Parathyroid adenoma (tissue), 2 donors: ENCODE data around the gene MYH6.
"Not testable (repeated sequence)": the region's sequence is repeated elsewhere in the genome, so short reads cannot be mapped to it uniquely, and the experiment has no call there.

Source experiments
- H2AFZ ChIP-seq: fragments of 300-600 bp; sonication (generic); one replicate; pipeline ENCODE4 v1.7.0; 2017; ENCODE audit warnings: antibody characterized with exemption, mild to moderate bottlenecking
- H3K27ac ChIP-seq: fragments of 300-600 bp; sonication (generic); one replicate; pipeline ENCODE4 v1.7.0; 2017
- H3K27me3 ChIP-seq: fragments of 300-600 bp; sonication (generic); one replicate; pipeline ENCODE4 v1.7.0; 2017; ENCODE audit warnings: low read length; ENCODE audit not compliant: control insufficient read depth, insufficient read depth
- H3K36me3 ChIP-seq: fragments of 300-600 bp; sonication (generic); one replicate; pipeline ENCODE4 v1.7.0; 2017; ENCODE audit warnings: low read length; ENCODE audit not compliant: control insufficient read depth, insufficient read depth
- H3K4me1 ChIP-seq: fragments of 300-600 bp; sonication (generic); one replicate; pipeline ENCODE4 v1.7.0; 2017; ENCODE audit warnings: control low read depth
- H3K4me2 ChIP-seq: fragments of 300-600 bp; sonication (generic); one replicate; pipeline ENCODE4 v1.7.0; 2017; ENCODE audit warnings: low read length
- H3K4me3 ChIP-seq: fragments of 300-600 bp; sonication (generic); one replicate; pipeline ENCODE4 v1.7.0; 2017; ENCODE audit warnings: low read depth, low read length
- H3K79me2 ChIP-seq: fragments of 300-600 bp; sonication (generic); one replicate; pipeline ENCODE4 v1.7.0; 2017; ENCODE audit warnings: control low read depth
- H3K9ac ChIP-seq: fragments of 300-600 bp; sonication (generic); one replicate; pipeline ENCODE4 v1.7.0; 2017; ENCODE audit warnings: mild to moderate bottlenecking
- H3K9me3 ChIP-seq: fragments of 300-600 bp; sonication (generic); one replicate; pipeline ENCODE4 v1.7.0; 2017; ENCODE audit warnings: low read length; ENCODE audit not compliant: control insufficient read depth
- CTCF ChIP-seq: fragments of 300-600 bp; sonication (generic); IDR thresholded peaks from one replicate; pipeline ENCODE4 v1.7.0; 2017; ENCODE audit warnings: antibody characterized with exemption, mild to moderate bottlenecking
- donor health status: primary hyperparathyroidism.

Gene MYH6

DNA sequence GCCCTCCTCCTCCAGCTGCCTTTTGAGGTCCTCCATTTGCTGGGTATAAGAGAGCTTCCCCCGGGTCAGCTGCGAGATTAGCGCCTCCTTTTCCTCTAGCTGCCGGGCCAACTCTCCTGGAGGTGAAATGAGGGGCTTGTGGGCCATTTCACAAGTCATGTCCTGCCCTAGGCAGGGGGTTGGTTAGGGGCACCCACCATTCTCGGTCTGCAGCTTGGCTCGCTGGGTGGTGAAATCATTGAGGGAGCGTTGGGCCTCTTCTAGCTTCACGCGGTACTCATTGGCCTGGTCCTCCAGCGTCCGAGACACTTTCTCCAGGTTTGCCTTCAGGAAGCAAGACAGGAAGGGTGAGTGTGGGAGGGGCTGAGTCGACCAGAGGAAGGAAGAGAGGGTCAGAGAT, 18.7 kb downstream of the MYH6 start:
- H2AFZ ChIP-seq = no peak overlapping the region
- no peaks in the 10 kb centered on the region for H3K36me3 ChIP-seq
- H3K9ac ChIP-seq = no peak overlapping the region
- TF ChIP-seq CTCF = no peak
- H3K79me2 ChIP-seq = no peaks in the 10 kb centered on the region
- no peak overlapping the region for H3K4me2 ChIP-seq
- H3K9me3 ChIP-seq = no peaks in the 10 kb centered on the region
- no peak overlapping the region for H3K27ac ChIP-seq
- H3K4me1 ChIP-seq = no peaks in the 10 kb centered on the region
- no peaks in the 10 kb centered on the region for H3K27me3 ChIP-seq
- no peak overlapping the region for H3K4me3 ChIP-seq

DNA sequence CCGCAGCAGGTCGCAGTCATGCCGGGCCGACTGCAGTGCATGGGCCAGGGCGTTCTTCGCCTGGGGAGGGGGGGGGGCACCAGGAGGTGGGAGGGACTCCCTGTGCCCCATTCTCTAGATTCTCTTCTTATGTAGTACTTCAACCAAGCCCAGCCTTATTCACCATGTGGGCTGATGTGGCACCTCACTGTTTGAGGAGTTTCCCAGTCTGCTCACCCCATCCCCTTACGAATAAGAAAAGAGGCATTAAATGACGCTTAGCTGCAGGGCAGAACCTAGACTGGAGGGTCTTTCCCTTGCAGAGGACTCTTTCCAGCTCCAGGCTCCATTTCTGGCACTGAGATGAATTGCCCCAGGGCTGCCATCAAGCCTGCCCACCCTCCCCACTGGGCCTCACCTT, 19.1 kb downstream of the MYH6 start:
- Histone ChIP-seq H3K9me3 (no peaks in the 10 kb centered on the region), H3K27ac (no peak overlapping the region), H3K79me2 (no peaks in the 10 kb centered on the region), H3K4me3 (no peak overlapping the region), H3K9ac (no peak overlapping the region), H3K4me1 (no peaks in the 10 kb centered on the region), H3K4me2 (no peak overlapping the region), H2AFZ (no peak overlapping the region), H3K36me3 (no peaks in the 10 kb centered on the region), H3K27me3 (no peaks in the 10 kb centered on the region)
- no peak for TF ChIP-seq CTCF

DNA sequence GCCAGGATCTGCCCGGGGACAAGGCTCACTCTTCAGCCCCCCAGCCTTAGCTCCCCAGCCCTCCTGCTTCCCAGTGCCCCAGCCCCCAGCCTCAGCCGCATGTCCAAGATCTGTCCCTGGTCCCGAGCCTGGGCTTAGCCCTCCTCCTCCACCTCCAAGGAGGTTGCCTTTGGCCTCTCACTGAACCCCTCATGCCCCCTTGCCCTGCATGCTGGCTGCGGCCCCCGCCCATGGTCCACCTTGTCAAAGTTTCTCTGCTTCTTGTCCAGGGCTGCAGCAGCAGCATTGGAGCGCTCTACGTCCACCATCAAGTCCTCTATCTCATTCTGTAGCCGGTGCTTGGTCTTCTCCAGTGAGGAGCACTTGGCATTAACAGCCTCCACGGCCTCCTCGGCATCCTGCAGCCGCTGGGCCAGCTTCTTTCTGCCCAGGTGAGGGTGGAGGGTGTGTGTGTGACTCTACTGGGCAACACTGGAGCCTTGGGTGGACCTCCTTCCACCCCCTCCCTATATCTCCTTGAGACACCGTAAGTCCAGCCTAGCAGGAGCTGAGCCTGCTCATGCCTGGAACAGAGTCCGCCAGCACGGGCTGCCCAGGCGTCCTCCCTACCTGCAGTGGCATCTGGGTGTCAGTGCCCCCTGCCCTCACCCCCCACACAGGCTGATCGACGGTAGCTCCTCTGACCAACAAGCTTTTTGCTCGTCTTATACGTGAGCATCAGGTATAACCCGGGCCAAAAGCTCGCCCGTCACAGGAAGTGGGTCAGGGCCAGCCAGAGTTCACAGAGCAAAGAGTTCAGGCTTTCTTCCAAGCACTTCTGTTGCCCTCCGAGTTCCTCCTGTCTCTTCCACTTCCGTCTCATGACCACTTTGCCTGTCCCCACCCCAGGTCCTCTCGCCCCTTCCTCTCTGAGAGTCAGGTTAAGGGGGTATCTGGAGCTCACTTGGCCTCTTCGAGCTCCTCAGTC, 19.9 kb downstream of the MYH6 start:
- Histone ChIP-seq H3K79me2 (no peaks in the 10 kb centered on the region), H3K4me3 (no peak overlapping the region), H3K4me1 (no peaks in the 10 kb centered on the region), H3K36me3 (no peaks in the 10 kb centered on the region), H3K27me3 (no peaks in the 10 kb centered on the region), H2AFZ (no peak overlapping the region), H3K4me2 (no peak overlapping the region), H3K9me3 (no peaks in the 10 kb centered on the region), H3K9ac (no peak overlapping the region), H3K27ac (no peak overlapping the region)
- no peak for TF ChIP-seq CTCF

DNA sequence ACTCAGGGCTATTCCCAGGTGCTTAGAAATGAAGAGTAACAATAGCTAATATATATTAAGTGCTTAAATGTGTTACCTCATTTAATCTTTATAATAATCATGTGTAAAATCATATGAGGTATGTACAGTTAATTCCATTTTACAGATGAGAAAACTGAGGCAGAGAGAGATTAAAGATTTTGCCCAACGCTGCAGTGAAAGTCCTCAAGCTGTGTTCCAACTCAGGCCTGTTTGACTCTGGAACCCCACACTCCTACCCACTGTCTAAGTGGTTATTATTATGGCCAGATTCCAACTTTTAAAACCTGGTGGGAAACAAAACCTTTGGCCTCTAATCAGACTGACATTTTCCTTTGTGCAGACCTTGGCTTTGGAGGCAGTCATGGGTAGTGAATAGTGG, 21.1 kb downstream of the MYH6 start:
- H3K27me3 ChIP-seq = no peaks in the 10 kb centered on the region
- no peaks in the 10 kb centered on the region for H3K36me3 ChIP-seq
- no peaks in the 10 kb centered on the region for H3K4me1 ChIP-seq
- H3K79me2 ChIP-seq = no peaks in the 10 kb centered on the region
- TF ChIP-seq CTCF = no peak
- no peak overlapping the region for H2AFZ ChIP-seq
- no peak overlapping the region for H3K27ac ChIP-seq
- H3K4me2 ChIP-seq = no peak overlapping the region
- H3K9ac ChIP-seq = no peak overlapping the region
- H3K9me3 ChIP-seq = no peaks in the 10 kb centered on the region
- H3K4me3 ChIP-seq = no peak overlapping the region

DNA sequence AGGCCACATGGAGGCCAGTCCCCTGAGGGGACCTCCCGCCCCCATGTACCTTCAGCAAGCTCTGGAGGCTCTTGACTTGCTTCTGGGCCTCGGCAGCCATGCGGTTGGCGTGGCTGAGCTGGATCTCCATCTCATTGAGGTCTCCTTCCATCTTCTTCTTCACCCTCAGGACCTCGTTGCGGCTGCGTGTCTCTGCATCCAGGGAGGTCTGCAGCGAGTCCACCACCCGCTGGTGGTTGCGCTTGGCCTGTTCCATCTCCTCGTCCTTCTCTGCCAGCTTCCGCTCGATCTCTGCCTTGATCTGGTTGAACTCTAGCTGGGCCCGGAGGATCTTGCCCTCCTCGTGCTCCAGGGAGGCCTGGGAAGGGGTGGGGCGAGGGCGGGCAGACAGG, 21.8 kb downstream of the MYH6 start:
- not testable (repeated sequence) for H3K4me2 ChIP-seq, H3K27me3 ChIP-seq, H3K27ac ChIP-seq, H3K4me3 ChIP-seq, H3K36me3 ChIP-seq, H3K9ac ChIP-seq, H3K4me1 ChIP-seq, H2AFZ ChIP-seq, H3K9me3 ChIP-seq, H3K79me2 ChIP-seq
